ENCODE measurements around the gene HELZ2.

GRCh38 chr20:63587256-63587655 is 13.2 kb upstream of the HELZ2 start:
- no peak for TF ChIP-seq CTCF (conservative IDR thresholded peaks at IDR 0.05; ENCODE audit: low read length)
- TF ChIP-seq EZH2phosphoT487 (IDR thresholded peaks at IDR 0.05; ENCODE audit: borderline replicate concordance, low read depth, low read length): no peak
